Right atrium auricular region (tissue), 2 donors: ENCODE results near the gene GRAMD4. TPM values are rescaled to one million over a fixed set of nuclear protein-coding genes. Genes with fewer than 3 reads are reported as not detected.

Experiments used
- DNase-seq: peaks from one replicate; pipeline ENCODE4 v3.0.0-alpha.2; 2019; ENCODE audit warnings: low spot score
- H3K27ac ChIP-seq, 2 donors: fragments of 200-600 bp; sonication (generic); 1 replicate in 1 of 2; 2 replicates in 1 of 2; pipeline ENCODE4 v1.5.1; 2016 to 2019
- H3K27me3 ChIP-seq, 2 donors: fragments of 200-600 bp; sonication (generic); one replicate each; pipeline versions ENCODE4 v1.5.1 to v1.6.0; 2017 to 2019
- H3K36me3 ChIP-seq: fragments of 200-600 bp; sonication (generic); one replicate; pipeline ENCODE4 v1.5.1; 2016
- H3K4me1 ChIP-seq, 2 donors: fragments of 200-600 bp; sonication (generic); one replicate each; pipeline versions ENCODE4 v1.5.1 to v1.6.0; 2017 to 2019
- H3K4me3 ChIP-seq, 2 donors: fragments of 200-600 bp; sonication (generic); 1 replicate in 1 of 2; 2 replicates in 1 of 2; pipeline ENCODE4 v1.5.1; 2017 to 2019; ENCODE audit warnings: mild to moderate bottlenecking in 1 of 2, moderate library complexity in 1 of 2
- H3K9me3 ChIP-seq, 2 donors: fragments of 200-600 bp; sonication (generic); one replicate each; pipeline ENCODE4 v1.5.1; 2019
- total RNA-seq, 2 donors: library from RNA; depleted of rRNA; stranded (reverse); fragments of >200 nt; gene quantifications; one replicate each; pipeline ENCODE4 v1.1.0, GENCODE V29; 2016
- TF ChIP-seq, protein P1 (sequence below), 2 donors: fragments of 200-600 bp; sonication (generic); IDR thresholded peaks; one replicate each; pipeline ENCODE4 v1.5.1; 2019; ENCODE audit warnings: antibody characterized with exemption in 2 of 2

Gene GRAMD4
- total RNA-seq, 2 donors from 2014 or later: 29.1 to 31.6 TPM

DNA sequence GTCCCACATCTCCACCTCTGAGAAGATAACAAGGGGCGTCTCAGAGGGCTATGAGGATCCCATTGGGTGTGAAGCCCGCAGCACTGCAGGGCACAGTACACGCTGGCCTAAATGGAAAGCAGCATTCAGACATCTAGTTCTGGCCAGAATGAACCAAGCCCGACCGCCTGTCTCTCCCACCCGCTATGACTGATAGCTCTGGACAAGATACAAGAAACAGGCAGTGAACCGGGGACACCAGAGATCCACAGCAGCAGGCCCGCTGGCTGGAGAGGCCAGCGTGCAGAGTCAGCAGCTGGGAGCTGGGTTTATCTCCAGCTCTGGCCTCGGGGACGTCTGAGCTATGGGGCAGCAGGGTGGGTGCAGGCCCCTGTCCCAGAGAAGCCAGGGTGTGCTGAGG, 108.3 kb downstream of the GRAMD4 start:
- Histone ChIP-seq H3K4me3 (no peak overlapping the region), H3K27ac (peak overlapping the region; percentile 85 to 87), H3K4me1 (peaks cover 0 to 87% of the 10 kb centered on the region in 2 donors), H3K36me3 (no peaks in the 10 kb centered on the region), H3K9me3 (no peaks in the 10 kb centered on the region), H3K27me3 (no peaks in the 10 kb centered on the region)
- TF ChIP-seq, protein P1, sequence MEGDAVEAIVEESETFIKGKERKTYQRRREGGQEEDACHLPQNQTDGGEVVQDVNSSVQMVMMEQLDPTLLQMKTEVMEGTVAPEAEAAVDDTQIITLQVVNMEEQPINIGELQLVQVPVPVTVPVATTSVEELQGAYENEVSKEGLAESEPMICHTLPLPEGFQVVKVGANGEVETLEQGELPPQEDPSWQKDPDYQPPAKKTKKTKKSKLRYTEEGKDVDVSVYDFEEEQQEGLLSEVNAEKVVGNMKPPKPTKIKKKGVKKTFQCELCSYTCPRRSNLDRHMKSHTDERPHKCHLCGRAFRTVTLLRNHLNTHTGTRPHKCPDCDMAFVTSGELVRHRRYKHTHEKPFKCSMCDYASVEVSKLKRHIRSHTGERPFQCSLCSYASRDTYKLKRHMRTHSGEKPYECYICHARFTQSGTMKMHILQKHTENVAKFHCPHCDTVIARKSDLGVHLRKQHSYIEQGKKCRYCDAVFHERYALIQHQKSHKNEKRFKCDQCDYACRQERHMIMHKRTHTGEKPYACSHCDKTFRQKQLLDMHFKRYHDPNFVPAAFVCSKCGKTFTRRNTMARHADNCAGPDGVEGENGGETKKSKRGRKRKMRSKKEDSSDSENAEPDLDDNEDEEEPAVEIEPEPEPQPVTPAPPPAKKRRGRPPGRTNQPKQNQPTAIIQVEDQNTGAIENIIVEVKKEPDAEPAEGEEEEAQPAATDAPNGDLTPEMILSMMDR (IDR thresholded peaks at IDR 0.05): no peak
- no peak for DNase-seq

Other genes with a start within 250 kb of the GRAMD4 start
- 1 to 10 TPM; 7.1 to 9.6 TPM for gene CELSR1, start 82.8 kb upstream of the GRAMD4 start, total RNA-seq
- 10 to 100 TPM; 46.0 to 59.8 TPM for gene CERK, start 117.9 kb downstream of the GRAMD4 start, total RNA-seq
- gene TBC1D22A, start 142.3 kb downstream of the GRAMD4 start, total RNA-seq: 10 to 100 TPM; 11.5 to 15.4 TPM